ENCODE data around the gene OTUD7B.
A peak's percentile ranks its signal among the peaks of the same experiment; 100 is the strongest.

Gene OTUD7B

DNA sequence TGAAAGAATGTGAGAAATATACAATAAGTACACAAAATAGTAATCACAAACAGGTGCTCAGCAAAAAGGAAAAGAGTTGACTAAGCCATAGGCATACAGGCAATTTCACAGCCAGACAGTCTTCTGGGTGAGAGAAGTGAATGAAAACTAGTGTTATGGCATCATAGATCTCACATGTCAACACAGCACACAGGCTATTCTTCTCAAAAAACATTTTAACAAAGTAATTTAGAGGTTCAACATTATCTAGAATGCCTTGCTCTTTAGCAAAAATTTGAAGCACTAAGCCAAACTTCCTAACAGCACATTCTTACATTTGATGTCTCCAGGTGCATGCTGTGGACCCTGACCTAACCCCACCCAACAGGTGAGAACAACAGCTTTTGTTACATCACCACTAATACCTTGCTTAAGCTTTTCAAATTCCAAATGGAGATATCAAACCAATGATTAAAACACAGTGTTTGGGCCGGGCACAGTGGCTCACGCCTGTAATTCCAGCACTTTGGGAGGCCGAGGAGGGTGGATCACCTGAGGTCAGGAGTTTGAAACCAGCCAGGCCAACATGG, 30.5 kb downstream of the OTUD7B start:
- peak; percentile 54 for ATAC-seq
- TF ChIP-seq ZNF8 (CRISPR knock-in tag; IDR thresholded peaks at IDR 0.05) (no peak), TOX (CRISPR knock-in tag; IDR thresholded peaks at IDR 0.05; ENCODE audit: borderline replicate concordance) (no peak), PPARA (CRISPR knock-in tag; IDR thresholded peaks at IDR 0.05; ENCODE audit: borderline replicate concordance) (no peak), CSDC2 (CRISPR knock-in tag; IDR thresholded peaks at IDR 0.05) (no peak), ARNTL (CRISPR knock-in tag; IDR thresholded peaks at IDR 0.05; ENCODE audit: borderline replicate concordance, low read depth) (no peak), SNAI2 (CRISPR knock-in tag; IDR thresholded peaks at IDR 0.05) (no peak), OSR1 (CRISPR knock-in tag; IDR thresholded peaks at IDR 0.05) (no peak), RARB (CRISPR knock-in tag; IDR thresholded peaks at IDR 0.05) (no peak)
- TF ChIP-seq, protein P1, sequence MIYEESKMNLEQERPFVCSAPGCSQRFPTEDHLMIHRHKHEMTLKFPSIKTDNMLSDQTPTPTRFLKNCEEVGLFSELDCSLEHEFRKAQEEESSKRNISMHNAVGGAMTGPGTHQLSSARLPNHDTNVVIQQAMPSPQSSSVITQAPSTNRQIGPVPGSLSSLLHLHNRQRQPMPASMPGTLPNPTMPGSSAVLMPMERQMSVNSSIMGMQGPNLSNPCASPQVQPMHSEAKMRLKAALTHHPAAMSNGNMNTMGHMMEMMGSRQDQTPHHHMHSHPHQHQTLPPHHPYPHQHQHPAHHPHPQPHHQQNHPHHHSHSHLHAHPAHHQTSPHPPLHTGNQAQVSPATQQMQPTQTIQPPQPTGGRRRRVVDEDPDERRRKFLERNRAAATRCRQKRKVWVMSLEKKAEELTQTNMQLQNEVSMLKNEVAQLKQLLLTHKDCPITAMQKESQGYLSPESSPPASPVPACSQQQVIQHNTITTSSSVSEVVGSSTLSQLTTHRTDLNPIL (CRISPR knock-in tag; IDR thresholded peaks at IDR 0.05; ENCODE audit: low read depth): no peak
- TF ChIP-seq, protein P2, sequence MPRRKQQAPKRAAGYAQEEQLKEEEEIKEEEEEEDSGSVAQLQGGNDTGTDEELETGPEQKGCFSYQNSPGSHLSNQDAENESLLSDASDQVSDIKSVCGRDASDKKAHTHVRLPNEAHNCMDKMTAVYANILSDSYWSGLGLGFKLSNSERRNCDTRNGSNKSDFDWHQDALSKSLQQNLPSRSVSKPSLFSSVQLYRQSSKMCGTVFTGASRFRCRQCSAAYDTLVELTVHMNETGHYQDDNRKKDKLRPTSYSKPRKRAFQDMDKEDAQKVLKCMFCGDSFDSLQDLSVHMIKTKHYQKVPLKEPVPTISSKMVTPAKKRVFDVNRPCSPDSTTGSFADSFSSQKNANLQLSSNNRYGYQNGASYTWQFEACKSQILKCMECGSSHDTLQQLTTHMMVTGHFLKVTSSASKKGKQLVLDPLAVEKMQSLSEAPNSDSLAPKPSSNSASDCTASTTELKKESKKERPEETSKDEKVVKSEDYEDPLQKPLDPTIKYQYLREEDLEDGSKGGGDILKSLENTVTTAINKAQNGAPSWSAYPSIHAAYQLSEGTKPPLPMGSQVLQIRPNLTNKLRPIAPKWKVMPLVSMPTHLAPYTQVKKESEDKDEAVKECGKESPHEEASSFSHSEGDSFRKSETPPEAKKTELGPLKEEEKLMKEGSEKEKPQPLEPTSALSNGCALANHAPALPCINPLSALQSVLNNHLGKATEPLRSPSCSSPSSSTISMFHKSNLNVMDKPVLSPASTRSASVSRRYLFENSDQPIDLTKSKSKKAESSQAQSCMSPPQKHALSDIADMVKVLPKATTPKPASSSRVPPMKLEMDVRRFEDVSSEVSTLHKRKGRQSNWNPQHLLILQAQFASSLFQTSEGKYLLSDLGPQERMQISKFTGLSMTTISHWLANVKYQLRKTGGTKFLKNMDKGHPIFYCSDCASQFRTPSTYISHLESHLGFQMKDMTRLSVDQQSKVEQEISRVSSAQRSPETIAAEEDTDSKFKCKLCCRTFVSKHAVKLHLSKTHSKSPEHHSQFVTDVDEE (CRISPR knock-in tag; IDR thresholded peaks at IDR 0.05): no peak
- TF ChIP-seq, protein P3, sequence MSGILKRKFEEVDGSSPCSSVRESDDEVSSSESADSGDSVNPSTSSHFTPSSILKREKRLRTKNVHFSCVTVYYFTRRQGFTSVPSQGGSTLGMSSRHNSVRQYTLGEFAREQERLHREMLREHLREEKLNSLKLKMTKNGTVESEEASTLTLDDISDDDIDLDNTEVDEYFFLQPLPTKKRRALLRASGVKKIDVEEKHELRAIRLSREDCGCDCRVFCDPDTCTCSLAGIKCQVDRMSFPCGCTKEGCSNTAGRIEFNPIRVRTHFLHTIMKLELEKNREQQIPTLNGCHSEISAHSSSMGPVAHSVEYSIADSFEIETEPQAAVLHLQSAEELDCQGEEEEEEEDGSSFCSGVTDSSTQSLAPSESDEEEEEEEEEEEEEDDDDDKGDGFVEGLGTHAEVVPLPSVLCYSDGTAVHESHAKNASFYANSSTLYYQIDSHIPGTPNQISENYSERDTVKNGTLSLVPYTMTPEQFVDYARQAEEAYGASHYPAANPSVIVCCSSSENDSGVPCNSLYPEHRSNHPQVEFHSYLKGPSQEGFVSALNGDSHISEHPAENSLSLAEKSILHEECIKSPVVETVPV (CRISPR knock-in tag; IDR thresholded peaks at IDR 0.05): no peak

DNA sequence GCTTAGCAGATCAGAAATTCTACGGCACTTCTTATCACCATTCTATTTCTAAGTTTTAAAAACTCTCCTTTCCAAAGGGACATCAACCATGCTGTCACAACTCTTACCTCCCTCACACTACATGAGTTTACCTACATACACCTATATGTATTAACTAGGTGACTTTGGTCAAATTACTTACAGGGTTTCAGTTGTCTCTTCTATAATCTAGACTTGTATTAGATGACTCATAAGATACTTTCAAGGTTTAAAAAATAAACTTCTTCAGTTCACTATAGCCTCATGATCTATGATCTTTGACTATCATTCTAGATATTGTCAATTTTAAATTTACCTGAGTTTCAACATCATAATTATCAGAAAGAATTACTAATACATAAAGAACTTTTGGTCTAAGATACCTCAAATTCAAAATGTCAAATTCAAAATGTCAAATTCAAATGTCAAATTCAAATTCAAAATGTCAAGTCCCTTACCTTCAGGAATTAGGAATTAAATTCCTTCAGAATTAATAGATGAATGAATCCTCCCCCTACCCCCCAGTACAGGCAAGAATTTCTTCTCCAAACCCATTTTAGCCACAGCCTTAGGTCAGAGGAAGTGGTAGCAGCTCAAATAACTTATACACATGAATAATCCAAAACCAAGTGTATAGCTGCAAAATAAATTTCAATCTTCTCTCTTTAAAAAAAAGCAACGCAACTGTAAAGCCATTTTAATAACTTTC, 31.1 kb downstream of the OTUD7B start:
- peak; percentile 34; the same call in 2 of the 3 replicates for ATAC-seq
- TF ChIP-seq, protein P4, sequence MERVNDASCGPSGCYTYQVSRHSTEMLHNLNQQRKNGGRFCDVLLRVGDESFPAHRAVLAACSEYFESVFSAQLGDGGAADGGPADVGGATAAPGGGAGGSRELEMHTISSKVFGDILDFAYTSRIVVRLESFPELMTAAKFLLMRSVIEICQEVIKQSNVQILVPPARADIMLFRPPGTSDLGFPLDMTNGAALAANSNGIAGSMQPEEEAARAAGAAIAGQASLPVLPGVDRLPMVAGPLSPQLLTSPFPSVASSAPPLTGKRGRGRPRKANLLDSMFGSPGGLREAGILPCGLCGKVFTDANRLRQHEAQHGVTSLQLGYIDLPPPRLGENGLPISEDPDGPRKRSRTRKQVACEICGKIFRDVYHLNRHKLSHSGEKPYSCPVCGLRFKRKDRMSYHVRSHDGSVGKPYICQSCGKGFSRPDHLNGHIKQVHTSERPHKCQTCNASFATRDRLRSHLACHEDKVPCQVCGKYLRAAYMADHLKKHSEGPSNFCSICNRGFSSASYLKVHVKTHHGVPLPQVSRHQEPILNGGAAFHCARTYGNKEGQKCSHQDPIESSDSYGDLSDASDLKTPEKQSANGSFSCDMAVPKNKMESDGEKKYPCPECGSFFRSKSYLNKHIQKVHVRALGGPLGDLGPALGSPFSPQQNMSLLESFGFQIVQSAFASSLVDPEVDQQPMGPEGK (CRISPR knock-in tag; IDR thresholded peaks at IDR 0.05; ENCODE audit: borderline replicate concordance): no peak
- TF ChIP-seq TCF4 (CRISPR knock-in tag; IDR thresholded peaks at IDR 0.05; ENCODE audit: borderline replicate concordance) (no peak), BACH2 (CRISPR knock-in tag; IDR thresholded peaks at IDR 0.05; ENCODE audit: borderline replicate concordance) (no peak), OSR1 (CRISPR knock-in tag; IDR thresholded peaks at IDR 0.05) (no peak), ZC3H10 (CRISPR knock-in tag; IDR thresholded peaks at IDR 0.05) (no peak), RARB (CRISPR knock-in tag; IDR thresholded peaks at IDR 0.05) (no peak), ESRRG (CRISPR knock-in tag; IDR thresholded peaks at IDR 0.05) (no peak), GLIS3 (CRISPR knock-in tag; IDR thresholded peaks at IDR 0.05) (no peak), ZNF8 (CRISPR knock-in tag; IDR thresholded peaks at IDR 0.05) (no peak), TOX (CRISPR knock-in tag; IDR thresholded peaks at IDR 0.05; ENCODE audit: borderline replicate concordance) (no peak), CSDC2 (CRISPR knock-in tag; IDR thresholded peaks at IDR 0.05) (no peak), ZFP3 (CRISPR knock-in tag; IDR thresholded peaks at IDR 0.05) (no peak), ARNTL (CRISPR knock-in tag; IDR thresholded peaks at IDR 0.05; ENCODE audit: borderline replicate concordance, low read depth) (no peak), ZNF565 (CRISPR knock-in tag; conservative IDR thresholded peaks at IDR 0.05; ENCODE audit: low read depth) (no peak), PPARA (CRISPR knock-in tag; IDR thresholded peaks at IDR 0.05; ENCODE audit: borderline replicate concordance) (no peak), ISL1 (CRISPR knock-in tag; IDR thresholded peaks at IDR 0.05) (no peak)
- TF ChIP-seq, protein P3 (CRISPR knock-in tag; IDR thresholded peaks at IDR 0.05): no peak
- TF ChIP-seq, protein P1 (CRISPR knock-in tag; IDR thresholded peaks at IDR 0.05; ENCODE audit: low read depth): no peak
- TF ChIP-seq, protein P2 (CRISPR knock-in tag; IDR thresholded peaks at IDR 0.05): no peak
